ENCODE measurements around the gene MFSD2B. TPM values are rescaled to one million over a fixed set of nuclear protein-coding genes. Genes with fewer than 3 reads are reported as not detected.

The MFSD2B gene
- total RNA-seq, 1 donor from 2014 or later: not detected

DNA sequence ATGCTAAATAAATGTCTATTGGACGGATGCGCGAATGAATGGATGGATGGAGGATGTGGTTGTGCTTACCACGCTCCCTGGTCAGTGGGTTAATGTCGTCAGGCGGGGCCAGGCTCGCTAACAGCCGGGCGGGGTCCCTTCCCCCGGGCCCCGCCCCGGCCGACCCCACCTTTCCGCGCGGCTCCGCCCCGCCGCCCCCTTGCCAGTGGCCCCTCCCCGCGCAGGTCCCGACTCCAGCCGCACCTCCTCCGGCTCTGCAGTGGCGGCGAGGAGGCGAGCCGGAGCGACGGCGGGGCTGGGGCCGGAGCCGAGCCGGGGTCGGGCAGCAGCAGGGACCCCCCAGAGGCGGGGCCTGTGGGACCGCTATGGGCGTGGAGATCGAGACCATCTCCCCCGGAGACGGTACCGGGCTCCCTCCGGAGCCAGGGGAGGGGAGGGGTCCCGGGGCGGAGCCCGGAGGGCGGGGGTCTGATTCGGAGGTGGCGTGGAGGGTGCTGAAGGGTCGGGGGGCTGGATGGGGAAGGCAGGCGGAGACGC is 39.7 kb downstream of the MFSD2B start, which contains the start of gene FKBP1B:
Gene FKBP1B (plus strand): TSS at position 257 of the 537 bp plus-strand sequence. CDS start 109 bp downstream, at position 366.
- peak; percentile 27 for DNase-seq (ENCODE audit: low read depth)

DNA sequence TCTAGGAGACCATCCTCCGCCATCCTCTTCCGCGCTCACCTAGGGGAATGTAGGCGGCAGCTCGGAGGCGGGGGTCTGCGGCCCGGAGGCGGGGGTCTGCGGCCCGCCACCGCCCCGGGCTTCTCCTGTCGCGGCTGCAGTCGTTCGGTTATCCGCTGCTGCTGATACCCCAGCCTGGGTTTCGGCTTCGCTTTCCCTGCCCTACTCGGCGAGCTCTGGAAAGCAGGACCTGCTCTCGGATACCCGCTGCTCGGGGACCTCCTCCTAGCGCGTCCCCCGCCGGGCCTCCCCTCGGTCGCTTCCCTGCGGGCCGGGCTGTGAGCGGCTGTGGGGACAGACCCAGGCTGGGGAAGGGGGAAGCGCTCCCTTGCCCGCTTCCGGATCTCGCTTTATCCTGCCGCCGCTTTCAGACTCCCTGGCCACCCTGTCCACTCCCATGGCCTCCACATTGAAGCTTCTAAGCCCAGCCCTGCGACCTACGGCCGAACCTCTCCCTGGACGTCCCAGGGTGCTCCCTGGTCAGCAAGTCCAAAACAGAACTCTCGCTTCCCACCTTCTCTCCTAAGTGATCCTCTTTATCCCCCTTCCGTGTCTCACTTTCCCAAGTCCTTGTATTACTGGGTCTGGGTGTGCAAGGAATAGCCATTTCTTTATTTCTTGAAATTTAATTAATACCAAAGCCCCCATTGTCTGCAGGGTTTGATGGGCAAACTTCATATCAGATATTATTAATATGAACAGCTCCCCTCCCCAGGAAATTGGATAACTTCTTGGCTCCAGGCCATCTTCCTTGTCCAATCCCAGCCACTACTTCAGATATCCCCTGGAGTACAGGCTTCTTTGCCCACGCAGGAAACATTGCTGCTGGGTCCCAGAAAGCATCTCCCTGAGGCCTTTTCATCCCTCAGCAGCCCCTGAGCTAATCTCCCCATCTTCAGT is 40.4 kb downstream of the MFSD2B start:
- peak; percentile 15 for DNase-seq (ENCODE audit: low read depth)

DNA sequence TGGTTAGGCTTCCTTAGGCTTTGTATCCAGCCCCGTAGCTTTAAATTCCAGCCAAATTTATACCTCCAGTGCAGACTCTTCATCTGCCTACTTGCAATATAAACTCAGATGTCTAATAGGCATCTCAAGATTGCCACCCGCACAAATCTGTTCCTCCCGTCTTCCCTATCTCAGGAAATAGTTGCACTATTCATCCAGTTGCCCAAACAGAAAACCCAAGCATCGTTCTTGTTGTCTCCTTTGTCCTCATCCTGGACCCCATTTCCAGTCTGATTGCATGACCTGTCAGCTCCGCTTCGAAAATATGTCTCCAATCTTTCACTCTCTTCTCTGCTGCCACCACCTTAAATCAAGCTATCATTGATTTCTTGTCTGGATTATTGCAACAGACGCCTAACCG is 41.9 kb downstream of the MFSD2B start:
- no peak for DNase-seq (ENCODE audit: low read depth)

DNA sequence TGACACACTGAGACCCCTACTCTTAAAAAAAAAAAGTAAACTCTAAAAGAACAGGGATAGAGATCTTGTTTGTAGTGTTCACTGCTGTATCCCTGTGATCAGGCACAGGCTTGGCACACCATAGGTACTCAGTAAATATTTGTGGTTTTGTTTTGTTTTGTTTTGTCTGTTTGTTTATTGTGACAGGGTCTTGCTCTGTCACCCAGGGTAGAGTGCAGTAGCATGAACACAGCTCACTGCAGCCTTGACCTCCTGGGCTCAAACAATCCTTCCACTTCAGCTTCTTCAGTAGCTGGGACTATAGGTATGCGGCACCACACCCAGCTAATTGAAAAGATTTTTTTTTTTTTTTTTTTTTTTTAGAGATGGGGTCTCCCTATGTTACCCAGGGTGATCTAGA is 43.1 kb downstream of the MFSD2B start:
- no peak for DNase-seq (ENCODE audit: low read depth)

DNA sequence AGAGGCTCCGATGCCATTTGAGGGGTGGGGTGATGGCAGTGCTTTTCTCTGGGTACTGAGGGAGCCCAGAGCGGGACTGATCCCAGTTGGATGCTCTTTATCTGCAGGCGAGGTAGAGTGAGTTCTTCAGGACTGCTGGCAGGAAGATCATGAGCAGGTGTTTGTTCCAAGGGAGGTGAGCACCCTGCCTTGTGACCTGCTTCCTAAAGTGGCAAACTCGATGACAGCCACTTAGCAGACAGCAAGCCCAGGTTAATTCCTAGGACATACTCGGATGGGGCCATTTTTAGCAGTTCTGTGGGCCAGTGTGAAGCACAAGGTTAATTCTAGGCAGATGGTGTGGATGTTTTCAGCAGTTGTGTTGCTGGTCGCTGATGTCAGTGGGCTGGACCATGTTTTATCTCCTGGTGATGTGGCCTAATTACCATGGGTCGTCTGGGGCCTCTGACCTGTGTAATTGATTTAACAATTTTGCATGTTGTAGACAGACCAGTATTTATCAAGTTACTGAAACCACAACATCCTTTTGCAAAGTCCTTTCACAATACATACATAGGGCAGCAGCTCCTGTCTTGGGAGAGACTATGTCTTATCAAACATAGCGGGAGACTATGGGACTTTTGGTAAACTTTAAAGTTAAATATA is 44.6 kb downstream of the MFSD2B start:
- DNase-seq (ENCODE audit: low read depth): no peak

DNA sequence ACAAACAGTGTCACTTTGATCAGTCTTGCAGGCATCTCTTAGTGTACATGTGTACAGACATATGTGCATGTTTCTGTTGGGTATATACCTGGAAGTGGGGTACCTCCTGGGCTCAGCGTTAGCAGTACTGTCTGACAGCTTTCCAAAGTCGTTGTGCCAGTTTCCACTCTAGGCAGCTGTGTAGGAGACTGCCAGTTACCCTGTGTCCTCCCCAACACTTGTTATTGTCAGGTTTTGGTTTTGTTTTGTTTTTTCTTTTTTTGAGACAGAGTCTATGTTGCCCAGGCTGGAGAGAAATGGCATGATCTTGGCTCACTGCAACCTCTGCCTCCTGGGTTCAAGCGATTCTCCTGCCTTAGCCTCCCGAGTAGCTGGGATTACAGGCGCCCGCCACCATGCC is 45.9 kb downstream of the MFSD2B start:
- DNase-seq (ENCODE audit: low read depth): no peak

DNA sequence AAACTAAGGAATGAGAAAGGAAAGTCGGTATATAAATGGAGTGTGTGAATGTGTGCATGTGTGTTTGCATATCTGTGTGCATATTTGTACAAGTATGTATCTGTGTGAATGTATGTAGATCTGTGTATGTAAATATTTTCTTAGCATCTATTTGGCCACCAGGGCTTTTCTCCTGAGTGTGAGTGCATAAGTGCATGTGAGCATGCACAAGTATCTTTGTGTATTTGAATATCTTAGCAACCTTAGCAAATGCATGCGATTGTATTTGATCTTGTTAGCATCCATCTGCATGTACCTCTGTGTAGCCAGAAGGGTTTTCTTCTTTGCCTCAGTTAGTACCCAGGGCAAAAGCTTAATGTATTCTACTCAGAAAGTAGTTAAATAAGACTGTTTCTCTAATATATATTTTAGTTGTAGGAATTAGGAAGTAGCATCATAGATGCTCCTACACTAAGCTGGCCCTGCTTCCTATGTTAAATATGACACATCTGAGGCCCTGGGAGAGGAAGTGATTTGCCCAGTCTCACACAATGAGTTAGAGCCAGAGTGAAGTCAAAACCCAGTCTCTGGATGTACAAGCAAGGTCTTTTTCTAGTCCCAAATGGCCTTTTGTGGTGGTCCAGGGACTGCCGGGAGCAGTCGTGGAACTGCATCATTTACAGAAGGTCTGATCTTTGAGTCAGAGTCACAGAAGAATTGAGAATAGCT is 48.8 kb downstream of the MFSD2B start:
- DNase-seq (ENCODE audit: low read depth): no peak

DNA sequence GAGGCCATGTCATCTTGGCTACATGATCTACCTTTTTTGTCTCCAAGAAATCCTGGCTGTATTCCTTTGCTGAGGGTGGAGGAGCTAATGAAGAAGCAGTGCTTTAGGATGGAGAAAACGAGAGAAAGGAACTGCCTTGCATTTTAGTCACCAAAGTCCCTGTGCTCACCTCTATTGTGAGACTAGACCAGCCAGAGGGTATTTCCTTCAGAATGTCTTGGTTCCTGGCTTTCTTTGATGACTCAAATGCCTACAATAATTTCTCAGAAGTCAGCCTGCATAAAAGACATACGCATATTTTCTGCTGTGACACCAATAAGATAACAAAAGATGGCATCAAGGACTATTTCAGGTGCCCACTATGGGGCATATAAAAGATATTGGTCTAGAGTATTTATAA is 55.5 kb downstream of the MFSD2B start:
- no peak for DNase-seq (ENCODE audit: low read depth)

DNA sequence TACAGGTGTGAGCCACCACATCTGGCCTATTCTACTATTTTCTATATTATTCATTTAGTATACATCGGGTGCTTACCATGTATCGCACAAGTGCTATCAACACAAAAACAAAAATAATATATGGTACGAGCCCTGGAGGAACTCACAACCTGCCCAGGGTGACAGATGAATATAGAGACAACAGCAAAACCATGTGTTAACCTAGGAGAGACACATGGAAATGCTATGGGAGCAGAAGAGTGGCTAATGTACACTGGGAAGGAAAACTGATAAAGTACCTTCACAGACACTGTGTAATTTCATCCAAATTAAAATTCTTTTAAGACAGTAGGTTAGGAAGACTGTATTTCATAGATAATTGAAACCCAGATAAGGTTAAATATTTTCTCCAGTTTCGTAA is 62.4 kb downstream of the MFSD2B start:
- DNase-seq (ENCODE audit: low read depth): no peak

DNA sequence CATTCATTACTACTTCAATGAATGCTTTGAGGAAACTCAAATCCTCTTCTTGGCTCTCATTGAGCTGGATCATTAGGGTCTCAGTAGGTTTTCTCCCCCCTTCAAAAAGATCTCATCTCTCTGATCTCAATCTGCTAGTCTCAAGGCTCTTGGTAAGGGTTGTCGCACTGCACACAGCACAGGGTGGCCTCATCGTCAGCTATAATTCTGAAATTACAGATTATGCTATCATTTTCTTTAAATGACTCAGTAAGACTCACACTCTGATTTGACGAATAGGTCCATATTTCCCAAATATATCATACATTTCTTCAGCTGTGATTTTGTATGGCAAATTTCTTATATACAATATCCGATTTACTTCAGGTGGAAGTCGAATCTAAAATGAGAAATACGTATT is 63.9 kb downstream of the MFSD2B start:
- no peak for DNase-seq (ENCODE audit: low read depth)

DNA sequence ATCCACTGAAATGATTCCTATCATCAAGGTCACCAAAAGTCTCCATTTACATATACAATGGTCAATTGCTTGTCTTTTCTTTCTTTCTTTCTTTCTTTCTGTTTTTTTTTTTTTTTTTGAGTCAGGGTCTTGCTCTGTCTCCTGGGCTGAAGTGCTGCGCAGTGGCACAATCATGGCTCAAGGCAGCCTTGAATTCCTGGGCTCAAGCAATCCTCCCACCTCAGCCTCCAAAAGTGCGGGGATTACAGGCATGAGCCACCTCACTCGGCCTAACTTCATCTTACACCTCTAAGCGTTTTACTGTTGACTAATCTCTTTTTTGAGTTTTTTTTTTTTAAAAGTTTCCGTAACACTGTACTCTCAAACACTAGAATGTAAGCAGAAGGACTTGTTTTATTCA is 65.4 kb downstream of the MFSD2B start:
- no peak for DNase-seq (ENCODE audit: low read depth)

Other genes with a start within 250 kb of the MFSD2B start
- 22.9 and 36.1 TPM in 2 replicates for gene ATAD2B, start 83.0 kb upstream of the MFSD2B start, total RNA-seq
- 13.0 and 15.6 TPM in 2 replicates for gene UBXN2A, start 69.6 kb upstream of the MFSD2B start, total RNA-seq
- gene WDCP, start 37.3 kb downstream of the MFSD2B start, total RNA-seq: 11.3 and 11.9 TPM in 2 replicates
- gene FKBP1B, start 39.7 kb downstream of the MFSD2B start, total RNA-seq: 2.0 and 2.4 TPM in 2 replicates
- gene SF3B6, start 66.2 kb downstream of the MFSD2B start, total RNA-seq: 89.0 and 92.9 TPM in 2 replicates
- gene TP53I3, start 74.7 kb downstream of the MFSD2B start, total RNA-seq: 61.8 and 66.8 TPM in 2 replicates
- 1.1 and 2.1 TPM in 2 replicates for gene PFN4, start 113.2 kb downstream of the MFSD2B start, total RNA-seq
- gene FAM228B, start 113.4 kb downstream of the MFSD2B start, total RNA-seq: 5.9 and 6.2 TPM in 2 replicates
- gene FAM228A, start 165.0 kb downstream of the MFSD2B start, total RNA-seq: not detected in 2 replicates

Data from myocyte (in vitro differentiated cells).